ENCODE results near the gene TNFSF11.

DNA sequence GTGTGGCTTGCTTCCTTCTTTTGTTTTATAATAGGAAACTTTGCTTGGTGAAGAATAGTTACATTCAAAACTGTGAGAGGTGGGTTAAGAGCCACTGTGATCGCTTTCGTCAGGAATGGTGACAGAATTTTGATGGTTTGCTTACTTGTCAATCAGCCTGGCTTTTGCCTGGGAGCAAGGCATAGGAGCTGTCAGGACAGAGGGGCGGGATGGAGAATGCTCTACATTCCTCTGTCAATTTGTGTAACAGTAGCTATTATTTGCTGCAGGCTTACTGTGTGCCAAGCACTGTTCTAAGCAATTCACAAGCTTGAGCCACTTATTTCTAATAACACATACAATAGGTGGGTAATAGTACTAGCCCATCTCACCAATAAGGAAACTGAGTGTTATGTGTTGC is 28.1 kb upstream of the TNFSF11 start:
- no peak for TF ChIP-seq POLR2A (IDR thresholded peaks at IDR 0.05)
- TF ChIP-seq, protein P1, sequence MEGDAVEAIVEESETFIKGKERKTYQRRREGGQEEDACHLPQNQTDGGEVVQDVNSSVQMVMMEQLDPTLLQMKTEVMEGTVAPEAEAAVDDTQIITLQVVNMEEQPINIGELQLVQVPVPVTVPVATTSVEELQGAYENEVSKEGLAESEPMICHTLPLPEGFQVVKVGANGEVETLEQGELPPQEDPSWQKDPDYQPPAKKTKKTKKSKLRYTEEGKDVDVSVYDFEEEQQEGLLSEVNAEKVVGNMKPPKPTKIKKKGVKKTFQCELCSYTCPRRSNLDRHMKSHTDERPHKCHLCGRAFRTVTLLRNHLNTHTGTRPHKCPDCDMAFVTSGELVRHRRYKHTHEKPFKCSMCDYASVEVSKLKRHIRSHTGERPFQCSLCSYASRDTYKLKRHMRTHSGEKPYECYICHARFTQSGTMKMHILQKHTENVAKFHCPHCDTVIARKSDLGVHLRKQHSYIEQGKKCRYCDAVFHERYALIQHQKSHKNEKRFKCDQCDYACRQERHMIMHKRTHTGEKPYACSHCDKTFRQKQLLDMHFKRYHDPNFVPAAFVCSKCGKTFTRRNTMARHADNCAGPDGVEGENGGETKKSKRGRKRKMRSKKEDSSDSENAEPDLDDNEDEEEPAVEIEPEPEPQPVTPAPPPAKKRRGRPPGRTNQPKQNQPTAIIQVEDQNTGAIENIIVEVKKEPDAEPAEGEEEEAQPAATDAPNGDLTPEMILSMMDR (IDR thresholded peaks at IDR 0.05): no peak
- no peak for TF ChIP-seq POLR2AphosphoS5 (IDR thresholded peaks at IDR 0.05)
